ENCODE measurements around the gene MUC5AC.
"Not testable (repeated sequence)": the region's sequence is repeated elsewhere in the genome, so short reads cannot be mapped to it uniquely, and the experiment has no call there.

Gene MUC5AC

DNA sequence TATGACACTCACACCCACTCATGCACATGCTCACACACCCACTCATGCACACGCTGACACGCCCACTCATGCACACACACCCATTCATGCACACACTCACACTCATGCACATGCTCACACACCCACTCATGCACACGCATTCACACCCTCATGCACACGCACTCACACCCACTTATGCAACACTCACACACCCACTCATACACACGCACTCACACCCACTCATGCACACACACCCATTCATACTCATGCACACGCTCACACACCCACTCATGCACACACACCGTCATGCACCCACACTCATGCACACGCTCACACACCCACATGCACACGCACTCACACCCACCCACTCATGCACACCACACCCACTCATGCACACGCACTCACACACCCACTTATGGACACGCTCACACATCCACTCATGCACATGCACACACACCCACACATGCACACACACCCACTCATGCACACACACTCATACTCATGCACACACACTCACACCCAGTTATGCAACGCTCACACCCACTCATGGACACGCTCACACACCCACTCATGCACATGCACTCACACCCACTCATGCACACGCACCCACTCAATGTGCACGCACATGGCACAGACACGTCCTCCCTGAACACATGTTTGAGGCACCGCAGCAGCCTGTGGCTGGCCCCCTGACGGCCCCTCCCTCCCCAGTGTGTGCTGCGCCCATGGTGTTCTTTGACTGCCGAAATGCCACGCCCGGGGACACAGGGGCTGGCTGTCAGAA is 17.9 kb downstream of the MUC5AC start:
- no peak for DNase-seq (ENCODE audit: low read depth in 2 of 2)

GRCh38 chr11:1176224-1177019 is 18.7 kb downstream of the MUC5AC start:
- no peak for DNase-seq (ENCODE audit: low read depth in 2 of 2)

- no peak for DNase-seq (ENCODE audit: low read depth in 2 of 2)
These were observed 19.4 kb downstream of the MUC5AC start for GRCh38 chr11:1177020-1177770.

GRCh38 chr11:1177771-1178090 is 20.0 kb downstream of the MUC5AC start:
- DNase-seq (ENCODE audit: low read depth in 2 of 2): no peak

GRCh38 chr11:1178201-1178885 is 20.6 kb downstream of the MUC5AC start:
- DNase-seq (ENCODE audit: low read depth in 2 of 2): no peak

- DNase-seq (ENCODE audit: low read depth in 2 of 2): no peak
These were observed 21.2 kb downstream of the MUC5AC start for GRCh38 chr11:1178906-1179305.

- DNase-seq (ENCODE audit: low read depth in 2 of 2): no peak
These were observed 21.9 kb downstream of the MUC5AC start for GRCh38 chr11:1179641-1180040.

- DNase-seq (ENCODE audit: low read depth in 2 of 2): no peak
These were observed 22.4 kb downstream of the MUC5AC start for GRCh38 chr11:1180171-1180570.

DNA sequence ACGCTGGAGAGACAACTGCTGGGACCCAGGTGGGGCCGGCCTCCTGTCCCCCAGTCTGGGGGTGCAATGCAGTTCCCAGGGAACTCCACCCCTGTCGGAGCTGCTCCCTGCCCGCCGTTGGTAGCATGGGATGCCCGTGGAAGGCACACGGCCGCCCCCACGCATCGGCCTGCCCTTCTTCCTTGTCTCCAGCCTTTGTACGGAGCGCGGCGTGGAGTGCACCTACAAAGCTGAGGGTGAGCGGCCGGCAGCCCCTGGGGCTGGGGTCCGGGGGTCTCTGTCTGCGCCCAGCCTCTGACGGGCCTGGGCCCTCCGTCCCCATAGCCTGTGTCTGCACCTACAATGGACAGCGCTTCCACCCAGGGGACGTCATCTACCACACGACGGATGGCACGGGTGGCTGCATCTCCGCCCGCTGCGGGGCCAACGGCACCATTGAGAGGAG is 23.2 kb downstream of the MUC5AC start:
- DNase-seq (ENCODE audit: low read depth in 2 of 2): no peak

DNA sequence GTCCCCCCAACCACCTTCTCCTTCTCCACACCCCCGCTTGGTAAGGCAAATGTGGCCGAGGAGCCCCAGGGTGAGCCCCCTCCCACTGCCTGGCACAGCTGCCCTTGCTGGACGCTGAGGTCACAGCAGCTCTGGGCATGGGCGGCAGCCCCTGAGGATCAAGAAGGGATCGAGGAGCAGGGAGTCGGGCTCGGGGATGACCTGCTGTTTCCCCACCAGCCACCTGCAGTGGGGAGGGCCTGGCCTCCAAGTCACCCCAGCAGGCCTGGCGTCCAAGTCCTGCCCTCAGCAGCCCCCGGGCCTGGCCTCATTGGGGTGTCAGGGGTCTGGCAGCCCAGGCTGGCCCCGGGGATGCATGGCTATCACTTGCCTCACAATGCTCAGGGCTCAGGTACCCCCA is 23.7 kb downstream of the MUC5AC start:
- DNase-seq (ENCODE audit: low read depth in 2 of 2): no peak

DNA sequence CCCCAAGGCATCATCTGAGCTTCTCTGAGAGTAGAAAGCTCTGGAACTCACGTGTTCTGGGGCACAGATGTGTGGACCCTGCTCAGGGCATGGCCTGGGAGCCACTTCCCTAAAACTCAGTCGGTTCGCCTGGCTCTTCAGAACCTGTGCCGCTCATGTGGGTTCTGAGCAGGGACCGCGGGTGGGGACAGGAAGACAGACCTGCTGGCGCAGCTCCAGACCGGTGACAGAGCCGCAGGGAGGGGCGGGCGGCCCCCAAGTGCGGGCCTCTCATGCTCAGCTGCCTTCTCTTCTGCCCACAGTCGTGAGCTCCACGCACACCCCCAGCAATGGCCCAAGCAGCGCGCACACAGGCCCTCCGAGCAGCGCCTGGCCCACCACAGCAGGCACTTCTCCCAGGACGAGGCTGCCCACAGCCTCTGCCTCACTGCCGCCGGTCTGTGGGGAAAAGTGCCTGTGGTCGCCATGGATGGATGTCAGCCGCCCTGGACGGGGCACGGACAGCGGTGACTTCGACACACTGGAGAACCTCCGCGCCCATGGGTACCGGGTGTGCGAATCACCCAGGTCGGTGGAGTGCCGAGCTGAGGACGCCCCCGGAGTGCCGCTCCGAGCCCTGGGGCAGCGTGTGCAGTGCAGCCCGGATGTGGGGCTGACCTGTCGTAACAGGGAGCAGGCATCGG is 24.2 kb downstream of the MUC5AC start:
- no peak for DNase-seq (ENCODE audit: low read depth in 2 of 2)

GRCh38 chr11:1184139-1184538 is 26.4 kb downstream of the MUC5AC start:
- DNase-seq (ENCODE audit: low read depth in 2 of 2): not testable (repeated sequence)

DNA sequence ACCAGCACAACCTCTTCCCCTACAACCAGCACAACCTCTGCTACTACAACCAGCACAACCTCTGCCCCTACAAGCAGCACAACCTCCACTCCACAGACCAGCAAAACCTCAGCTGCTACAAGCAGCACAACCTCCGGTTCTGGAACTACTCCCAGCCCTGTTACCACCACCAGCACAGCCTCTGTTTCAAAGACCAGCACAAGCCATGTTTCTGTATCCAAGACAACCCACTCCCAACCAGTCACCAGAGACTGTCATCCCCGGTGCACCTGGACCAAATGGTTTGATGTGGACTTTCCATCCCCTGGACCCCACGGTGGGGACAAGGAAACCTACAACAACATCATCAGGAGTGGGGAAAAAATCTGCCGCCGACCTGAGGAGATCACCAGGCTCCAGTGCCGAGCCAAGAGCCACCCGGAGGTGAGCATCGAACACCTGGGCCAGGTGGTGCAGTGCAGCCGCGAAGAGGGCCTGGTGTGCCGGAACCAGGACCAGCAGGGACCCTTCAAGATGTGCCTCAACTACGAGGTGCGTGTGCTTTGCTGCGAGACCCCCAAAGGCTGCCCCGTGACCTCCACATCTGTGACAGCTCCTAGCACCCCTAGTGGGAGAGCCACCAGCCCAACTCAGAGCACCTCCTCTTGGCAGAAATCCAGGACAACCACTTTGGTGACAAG is 30.8 kb downstream of the MUC5AC start:
- DNase-seq (ENCODE audit: low read depth in 2 of 2): not testable (repeated sequence)

- DNase-seq (ENCODE audit: low read depth in 2 of 2): not testable (repeated sequence)
These were observed 32.1 kb downstream of the MUC5AC start for GRCh38 chr11:1189816-1190215.

DNA sequence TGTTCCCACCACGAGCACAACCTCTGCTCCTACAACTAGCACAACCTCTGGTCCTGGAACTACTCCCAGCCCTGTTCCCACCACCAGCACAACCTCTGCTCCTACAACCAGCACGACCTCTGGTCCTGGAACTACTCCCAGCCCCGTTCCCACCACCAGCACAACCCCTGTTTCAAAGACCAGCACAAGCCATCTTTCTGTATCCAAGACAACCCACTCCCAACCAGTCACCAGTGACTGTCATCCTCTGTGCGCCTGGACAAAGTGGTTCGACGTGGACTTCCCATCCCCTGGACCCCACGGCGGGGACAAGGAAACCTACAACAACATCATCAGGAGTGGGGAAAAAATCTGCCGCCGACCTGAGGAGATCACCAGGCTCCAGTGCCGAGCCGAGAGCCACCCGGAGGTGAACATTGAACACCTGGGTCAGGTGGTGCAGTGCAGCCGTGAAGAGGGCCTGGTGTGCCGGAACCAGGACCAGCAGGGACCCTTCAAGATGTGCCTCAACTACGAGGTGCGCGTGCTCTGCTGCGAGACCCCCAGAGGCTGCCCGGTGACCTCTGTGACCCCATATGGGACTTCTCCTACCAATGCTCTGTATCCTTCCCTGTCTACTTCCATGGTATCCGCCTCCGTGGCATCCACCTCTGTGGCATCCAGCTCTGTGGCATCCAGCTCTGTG is 34.2 kb downstream of the MUC5AC start:
- DNase-seq (ENCODE audit: low read depth in 2 of 2): not testable (repeated sequence)

GRCh38 chr11:1192741-1193325 is 35.1 kb downstream of the MUC5AC start:
- no peak for DNase-seq (ENCODE audit: low read depth in 2 of 2)

GRCh38 chr11:1193326-1194230 is 35.8 kb downstream of the MUC5AC start:
- no peak for DNase-seq (ENCODE audit: low read depth in 2 of 2)

GRCh38 chr11:1194231-1194976 is 36.7 kb downstream of the MUC5AC start:
- no peak for DNase-seq (ENCODE audit: low read depth in 2 of 2)

Measured in stimulated activated CD8-positive, alpha-beta memory T cell treated with anti-CD3 and anti-CD28 coated beads, Interleukin-2, amount 100 ng/mL, for 48 hours (primary cell).